ENCODE results near the gene CERS2. TPM values are rescaled to one million over a fixed set of nuclear protein-coding genes. Genes with fewer than 3 reads are reported as not detected.

CERS2 gene, protein sequence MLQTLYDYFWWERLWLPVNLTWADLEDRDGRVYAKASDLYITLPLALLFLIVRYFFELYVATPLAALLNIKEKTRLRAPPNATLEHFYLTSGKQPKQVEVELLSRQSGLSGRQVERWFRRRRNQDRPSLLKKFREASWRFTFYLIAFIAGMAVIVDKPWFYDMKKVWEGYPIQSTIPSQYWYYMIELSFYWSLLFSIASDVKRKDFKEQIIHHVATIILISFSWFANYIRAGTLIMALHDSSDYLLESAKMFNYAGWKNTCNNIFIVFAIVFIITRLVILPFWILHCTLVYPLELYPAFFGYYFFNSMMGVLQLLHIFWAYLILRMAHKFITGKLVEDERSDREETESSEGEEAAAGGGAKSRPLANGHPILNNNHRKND
- 100 to 1,000 TPM; 102 to 122 TPM for total RNA-seq

DNA sequence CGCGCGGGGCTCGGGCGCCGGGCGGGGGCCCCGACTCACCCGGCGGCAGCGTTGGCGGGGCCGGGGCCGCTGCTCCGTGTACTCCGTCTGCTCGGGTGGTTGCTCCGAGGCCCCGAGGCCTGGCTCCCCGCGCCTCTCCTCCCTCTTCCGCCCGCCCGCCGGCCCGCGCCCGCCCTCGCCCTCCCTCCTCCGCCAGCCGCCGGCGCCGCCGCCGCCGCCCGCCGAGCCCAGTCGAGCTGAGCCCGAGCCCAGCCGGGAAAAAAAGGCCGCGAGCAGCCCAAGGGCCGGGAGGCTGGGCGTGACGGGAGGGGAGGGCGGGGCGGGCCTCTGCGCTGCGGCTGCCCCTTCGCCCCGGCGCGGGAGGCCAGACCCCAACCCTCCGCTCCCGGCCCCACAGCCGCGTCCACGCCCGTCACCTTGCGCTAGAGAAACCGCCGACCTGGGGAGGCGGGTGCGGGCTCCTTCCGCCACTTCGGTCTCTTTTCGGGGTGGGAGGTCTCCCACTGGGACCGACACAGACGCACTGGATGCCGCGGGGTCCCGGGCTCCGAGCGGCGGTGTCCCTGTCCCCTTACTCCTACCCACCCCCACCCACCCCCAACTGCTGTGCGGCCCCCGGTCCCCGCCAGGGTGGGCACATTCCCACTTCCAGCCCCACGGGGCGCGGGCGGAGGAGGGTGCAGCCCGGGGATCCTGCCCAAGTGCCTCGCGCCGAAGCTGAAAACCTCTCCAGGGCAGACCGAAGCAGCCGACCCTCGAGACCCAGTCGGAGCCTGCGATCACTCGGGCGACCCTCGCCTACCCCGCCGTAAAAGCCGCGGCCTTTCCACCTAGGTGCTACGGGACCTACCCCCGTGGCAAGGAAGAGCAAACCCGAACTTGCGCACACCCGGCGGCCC lies at the start of gene CERS2:
CERS2 (minus strand) TSS at position 256 of the 899 bp plus-strand sequence. CDS start 5,745 bp downstream, outside the sequence.
- H3K4me1 ChIP-seq (ENCODE audit: control insufficient read depth in 1 of 2, low read depth in 2 of 2) = peaks cover 41 to 79% of the 10 kb centered on the region in 2 donors
- H3K27me3 ChIP-seq (replicated peaks; ENCODE audit: insufficient read depth) = no peaks in the 10 kb centered on the region
- peak within 1 kb of the TSS; percentile 92 to 94 for H3K27ac ChIP-seq
- H3K9me3 ChIP-seq = no peaks in the 10 kb centered on the region
- no peaks in the 10 kb centered on the region for H3K36me3 ChIP-seq
- peak; percentile 24 for ATAC-seq (ENCODE audit: insufficient number of reproducible peaks, low FRiP score, low read depth)
- no peak for DNase-seq (ENCODE audit: low spot score)
- H3K4me3 ChIP-seq = peak within 1 kb of the TSS; percentile 89
- TF ChIP-seq, protein P1, sequence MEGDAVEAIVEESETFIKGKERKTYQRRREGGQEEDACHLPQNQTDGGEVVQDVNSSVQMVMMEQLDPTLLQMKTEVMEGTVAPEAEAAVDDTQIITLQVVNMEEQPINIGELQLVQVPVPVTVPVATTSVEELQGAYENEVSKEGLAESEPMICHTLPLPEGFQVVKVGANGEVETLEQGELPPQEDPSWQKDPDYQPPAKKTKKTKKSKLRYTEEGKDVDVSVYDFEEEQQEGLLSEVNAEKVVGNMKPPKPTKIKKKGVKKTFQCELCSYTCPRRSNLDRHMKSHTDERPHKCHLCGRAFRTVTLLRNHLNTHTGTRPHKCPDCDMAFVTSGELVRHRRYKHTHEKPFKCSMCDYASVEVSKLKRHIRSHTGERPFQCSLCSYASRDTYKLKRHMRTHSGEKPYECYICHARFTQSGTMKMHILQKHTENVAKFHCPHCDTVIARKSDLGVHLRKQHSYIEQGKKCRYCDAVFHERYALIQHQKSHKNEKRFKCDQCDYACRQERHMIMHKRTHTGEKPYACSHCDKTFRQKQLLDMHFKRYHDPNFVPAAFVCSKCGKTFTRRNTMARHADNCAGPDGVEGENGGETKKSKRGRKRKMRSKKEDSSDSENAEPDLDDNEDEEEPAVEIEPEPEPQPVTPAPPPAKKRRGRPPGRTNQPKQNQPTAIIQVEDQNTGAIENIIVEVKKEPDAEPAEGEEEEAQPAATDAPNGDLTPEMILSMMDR (IDR thresholded peaks at IDR 0.05) = no peak

DNA sequence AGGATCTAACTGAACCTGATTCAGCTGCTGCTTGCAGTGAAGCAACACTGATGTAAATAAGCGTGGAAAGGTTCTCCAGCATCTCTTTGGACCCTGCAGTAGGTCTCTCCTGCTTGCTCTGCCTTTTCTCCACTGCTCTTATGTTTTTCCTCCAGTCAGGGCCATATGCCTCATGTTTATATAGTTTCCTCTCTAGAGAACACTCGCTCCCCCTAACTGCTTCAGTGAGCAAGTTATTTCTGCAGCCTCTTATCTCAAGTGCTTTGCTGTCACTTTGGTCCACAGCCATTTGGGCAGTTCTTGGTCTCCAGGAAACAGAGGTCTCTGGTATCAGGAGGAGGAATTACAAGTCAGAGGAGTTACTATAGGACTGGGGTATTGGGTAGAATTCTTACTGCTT lies 38.9 kb upstream of the CERS2 start:
- DNase-seq (ENCODE audit: low spot score) (no peak), ATAC-seq (ENCODE audit: insufficient number of reproducible peaks, low FRiP score, low read depth) (no peak)
- Histone ChIP-seq H3K4me1 (ENCODE audit: control insufficient read depth in 1 of 2, low read depth in 2 of 2) (peaks cover 15 to 30% of the 10 kb centered on the region in 2 donors), H3K4me3 (no peak overlapping the region), H3K36me3 (peaks cover 8% of the 10 kb centered on the region), H3K27me3 (replicated peaks; ENCODE audit: insufficient read depth) (no peaks in the 10 kb centered on the region), H3K9me3 (no peaks in the 10 kb centered on the region), H3K27ac (peak overlapping the region; percentile 40 to 49)
- TF ChIP-seq, protein P1 (IDR thresholded peaks at IDR 0.05) = no peak

DNA sequence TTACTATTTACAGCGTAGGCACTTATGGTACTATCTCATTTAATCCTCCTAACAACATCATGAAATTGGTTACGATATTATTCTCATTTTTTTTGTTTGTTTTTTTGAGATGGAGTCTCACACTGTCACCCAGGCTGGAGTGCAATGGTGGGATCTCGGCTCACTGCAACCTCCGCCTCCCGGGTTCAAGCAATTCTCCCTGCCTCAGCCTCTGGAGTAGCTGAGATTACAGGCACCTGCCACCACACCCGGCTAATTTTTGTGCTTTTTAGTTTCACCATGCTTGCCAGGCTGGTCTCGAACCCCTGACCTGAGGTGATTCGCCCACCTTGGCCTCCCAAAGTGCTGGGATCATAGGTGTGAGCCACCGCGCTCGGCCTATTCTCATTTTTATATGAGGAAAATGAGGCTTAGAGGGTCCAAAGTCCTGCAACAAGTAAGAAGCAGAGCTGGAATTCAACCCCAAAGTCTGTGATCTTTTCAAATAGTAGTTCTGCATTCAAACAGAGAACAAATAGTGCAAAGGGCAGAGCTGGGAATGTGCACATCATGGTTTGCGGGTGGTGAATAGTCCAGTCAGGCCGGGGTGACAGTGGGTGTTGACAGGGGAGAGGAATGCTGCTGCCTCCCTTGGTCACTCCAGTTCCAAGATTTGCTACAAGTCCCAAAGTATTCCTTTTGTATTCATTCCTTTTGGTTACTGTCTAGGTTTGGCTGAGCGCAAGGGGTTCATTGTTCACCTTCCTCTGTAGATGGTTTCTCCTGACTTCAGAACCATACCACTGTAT lies 38.2 kb upstream of the CERS2 start:
- H3K9me3 ChIP-seq = no peaks in the 10 kb centered on the region
- DNase-seq (ENCODE audit: low spot score) = no peak
- TF ChIP-seq, protein P1 (IDR thresholded peaks at IDR 0.05) = no peak
- no peak for ATAC-seq (ENCODE audit: insufficient number of reproducible peaks, low FRiP score, low read depth)
- H3K4me1 ChIP-seq (ENCODE audit: control insufficient read depth in 1 of 2, low read depth in 2 of 2) = peaks cover 15 to 31% of the 10 kb centered on the region in 2 donors
- peak overlapping the region; percentile 40 to 49 for H3K27ac ChIP-seq
- H3K27me3 ChIP-seq (replicated peaks; ENCODE audit: insufficient read depth) = no peaks in the 10 kb centered on the region
- peaks cover 2% of the 10 kb centered on the region for H3K36me3 ChIP-seq
- H3K4me3 ChIP-seq = no peak overlapping the region

DNA sequence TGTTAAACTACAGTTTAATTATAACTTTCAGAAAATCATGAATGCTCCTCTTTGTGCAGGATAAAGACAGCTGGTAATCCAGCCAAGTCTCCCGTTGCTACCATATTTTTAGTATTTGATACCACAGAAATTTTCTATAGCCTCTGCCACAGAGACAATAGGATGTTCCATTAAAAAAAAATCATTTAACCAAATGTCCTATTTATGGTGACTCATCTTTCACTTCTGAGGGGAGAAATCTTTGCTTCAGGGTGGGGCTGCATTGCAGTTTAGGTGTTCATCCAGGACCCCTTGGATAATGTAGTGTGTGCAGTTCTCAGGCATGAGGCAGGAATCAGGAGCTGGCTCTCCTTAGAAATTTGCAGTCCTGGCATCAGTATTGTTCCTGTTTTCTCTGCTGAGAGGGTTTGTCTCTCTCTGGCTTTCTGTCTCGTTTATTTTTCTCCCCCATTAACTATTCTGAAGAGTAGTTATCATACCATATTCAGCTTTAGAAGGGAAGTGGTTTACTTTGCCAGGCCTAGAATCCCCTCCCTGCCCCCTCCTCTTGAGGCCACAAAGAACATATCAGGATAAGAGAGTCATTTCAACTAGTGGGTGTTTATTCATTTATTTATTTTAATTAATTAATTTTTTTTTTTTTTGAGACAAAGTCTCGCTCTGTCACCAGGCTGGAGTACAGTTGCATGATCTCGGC lies 36.7 kb upstream of the CERS2 start:
- H3K4me1 ChIP-seq (ENCODE audit: control insufficient read depth in 1 of 2, low read depth in 2 of 2) = peaks cover 24 to 42% of the 10 kb centered on the region in 2 donors
- H3K27ac ChIP-seq = no peak overlapping the region
- no peaks in the 10 kb centered on the region for H3K27me3 ChIP-seq (replicated peaks; ENCODE audit: insufficient read depth)
- DNase-seq (ENCODE audit: low spot score) = no peak
- no peak overlapping the region for H3K4me3 ChIP-seq
- no peaks in the 10 kb centered on the region for H3K36me3 ChIP-seq
- ATAC-seq (ENCODE audit: insufficient number of reproducible peaks, low FRiP score, low read depth) = no peak
- TF ChIP-seq, protein P1 (IDR thresholded peaks at IDR 0.05) = no peak
- H3K9me3 ChIP-seq = no peaks in the 10 kb centered on the region

Measured in thoracic aorta (tissue), 2 donors.